GM21576 (cell line): ENCODE data around the gene GLOD4.
"Not testable (repeated sequence)": the region's sequence is repeated elsewhere in the genome, so short reads cannot be mapped to it uniquely, and the experiment has no call there.

ENCODE experiments used
- ATAC-seq: cut with Tn5 transposase; IDR thresholded peaks from one replicate; pipeline ENCODE4 v1.9.1; 2021; ENCODE audit warnings: mild to moderate bottlenecking, moderate library complexity; ENCODE audit not compliant: unreplicated experiment

GLOD4 gene

GRCh38 chr17:802901-803881 lies 21.1 kb upstream of the GLOD4 start:
- ATAC-seq, result no peak

- no peak for ATAC-seq
Measured at GRCh38 chr17:802481-802880, 20.4 kb upstream of the GLOD4 start.

GRCh38 chr17:801660-802059 lies 19.6 kb upstream of the GLOD4 start:
- no peak for ATAC-seq

GRCh38 chr17:800446-801242 lies 18.6 kb upstream of the GLOD4 start:
- ATAC-seq, result no peak

- no peak for ATAC-seq
Measured at GRCh38 chr17:799261-799660, 17.2 kb upstream of the GLOD4 start.

GRCh38 chr17:798246-798645 lies 16.2 kb upstream of the GLOD4 start:
- no peak for ATAC-seq

- ATAC-seq, result no peak
Measured at GRCh38 chr17:797236-797840, 15.3 kb upstream of the GLOD4 start.

GRCh38 chr17:796609-797008 lies 14.5 kb upstream of the GLOD4 start:
- ATAC-seq, result no peak

GRCh38 chr17:795721-796120 lies 13.6 kb upstream of the GLOD4 start:
- no peak for ATAC-seq

- ATAC-seq, result no peak
Measured at GRCh38 chr17:795276-795675, 13.2 kb upstream of the GLOD4 start.

GRCh38 chr17:794876-795275 lies 12.8 kb upstream of the GLOD4 start:
- no peak for ATAC-seq

GRCh38 chr17:792277-792676 lies 10.2 kb upstream of the GLOD4 start:
- no peak for ATAC-seq

- no peak for ATAC-seq
Measured at GRCh38 chr17:791829-792228, 9.7 kb upstream of the GLOD4 start.

- ATAC-seq, result not testable (repeated sequence)
Measured at GRCh38 chr17:790874-791247, 8.8 kb upstream of the GLOD4 start.

GRCh38 chr17:789931-790873 lies 8.1 kb upstream of the GLOD4 start:
- not testable (repeated sequence) for ATAC-seq

GRCh38 chr17:789160-789840 lies 7.2 kb upstream of the GLOD4 start:
- ATAC-seq, result no peak

GRCh38 chr17:788551-788950 lies 6.5 kb upstream of the GLOD4 start:
- no peak for ATAC-seq

- ATAC-seq, result no peak
Measured at GRCh38 chr17:787641-788221, 5.7 kb upstream of the GLOD4 start.

- not testable (repeated sequence) for ATAC-seq
Measured at GRCh38 chr17:785901-786300, 3.8 kb upstream of the GLOD4 start.
